ENCODE measurements around the gene SDE2. TPM values are rescaled to one million over a fixed set of nuclear protein-coding genes. Genes with fewer than 3 reads are reported as not detected.
A peak's percentile ranks its signal among the peaks of the same experiment; 100 is the strongest.

Gene SDE2
- total and polyA plus RNA-seq, 10 donors = 4.6 to 23.6 (median 20.9) TPM

GRCh38 chr1:225965231-225965630 lies 33.9 kb downstream of the SDE2 start:
- Histone ChIP-seq H3K4me3 (no peak overlapping the region), H3K4me1 (peaks cover 0 to 7% (median 6%) of the 10 kb centered on the region in 6 donors), H3K36me3 (no peaks in the 10 kb centered on the region), H3K27ac (no peak overlapping the region), H3K9me3 (no peaks in the 10 kb centered on the region), H3K27me3 (replicated peaks in 1 of 7) (peaks cover 0 to 15% (median 9%) of the 10 kb centered on the region in 7 donors)
- DNase-seq = peak; percentile 20
- intact Hi-C loops (cut with DNase I; ENCODE audit: low total_unique reads) = no loop called here
- no peak for TF ChIP-seq POLR2AphosphoS5 (IDR thresholded peaks at IDR 0.05)
- 76 to 95% (median 86%) methylated on average over 5 of the region's 5 CpGs for WGBS, 5 donors

GRCh38 chr1:225963735-225964530 lies 35.2 kb downstream of the SDE2 start:
- Histone ChIP-seq H3K4me1 (peaks cover 0 to 7% (median 6%) of the 10 kb centered on the region in 6 donors), H3K9me3 (no peaks in the 10 kb centered on the region), H3K27me3 (replicated peaks in 1 of 7) (peaks cover 0 to 15% (median 9%) of the 10 kb centered on the region in 7 donors), H3K27ac (no peak overlapping the region), H3K4me3 (no peak overlapping the region), H3K36me3 (no peaks in the 10 kb centered on the region)
- DNase-seq = peak; percentile 21
- 81 to 92% (median 89%) methylated on average over 15 of the region's 15 CpGs for WGBS, 5 donors
- intact Hi-C loops (cut with DNase I; ENCODE audit: low total_unique reads) = no loop called here
- TF ChIP-seq POLR2A (IDR thresholded peaks at IDR 0.05) (no peak), POLR2AphosphoS5 (IDR thresholded peaks at IDR 0.05) (no peak), CTCF (IDR thresholded peaks at IDR 0.05 in 8 of 11, conservative IDR thresholded peaks at IDR 0.05 in 3 of 11) (no peak)

- no peak overlapping the region for H3K27ac ChIP-seq
- WGBS, 5 donors = 35 to 41% (median 37%) methylated on average over 18 to 21 of the region's 21 CpGs
- H3K4me1 ChIP-seq = peaks cover 0 to 7% (median 6%) of the 10 kb centered on the region in 6 donors
- no peaks in the 10 kb centered on the region for H3K36me3 ChIP-seq
- no peaks in the 10 kb centered on the region for H3K9me3 ChIP-seq
- TF ChIP-seq POLR2AphosphoS5 (IDR thresholded peaks at IDR 0.05) (peak in 1 of 3 donors; percentile 38), POLR2A (IDR thresholded peaks at IDR 0.05) (no peak), CTCF (IDR thresholded peaks at IDR 0.05 in 8 of 11, conservative IDR thresholded peaks at IDR 0.05 in 3 of 11) (peak in 9 of 11 experiments; percentile 21 to 79 (median 67))
- no peak overlapping the region for H3K4me3 ChIP-seq
- H3K27me3 ChIP-seq (replicated peaks in 1 of 7) = peaks cover 0 to 15% (median 9%) of the 10 kb centered on the region in 7 donors
- DNase-seq = peak; percentile 89
- intact Hi-C loops (cut with DNase I; ENCODE audit: low total_unique reads) = no loop called here
Measured at GRCh38 chr1:225962440-225962975, 36.6 kb downstream of the SDE2 start.

GRCh38 chr1:225961659-225962439 lies 37.3 kb downstream of the SDE2 start:
- peaks cover 0 to 7% (median 6%) of the 10 kb centered on the region in 6 donors for H3K4me1 ChIP-seq
- H3K4me3 ChIP-seq = no peak overlapping the region
- 75 to 82% (median 77%) methylated on average over 20 of the region's 20 CpGs for WGBS, 5 donors
- intact Hi-C loops (cut with DNase I; ENCODE audit: low total_unique reads) = no loop called here
- no peaks in the 10 kb centered on the region for H3K9me3 ChIP-seq
- H3K27me3 ChIP-seq (replicated peaks in 1 of 7) = peaks cover 0 to 15% (median 9%) of the 10 kb centered on the region in 7 donors
- no peaks in the 10 kb centered on the region for H3K36me3 ChIP-seq
- TF ChIP-seq POLR2A (IDR thresholded peaks at IDR 0.05) (no peak), CTCF (IDR thresholded peaks at IDR 0.05 in 8 of 11, conservative IDR thresholded peaks at IDR 0.05 in 3 of 11) (no peak), POLR2AphosphoS5 (IDR thresholded peaks at IDR 0.05) (no peak)
- DNase-seq = peak; percentile 17
- H3K27ac ChIP-seq = no peak overlapping the region
